DOHH2 (cell line): Measurements from ENCODE around the gene TEX51.

Source experiments
- CTCF ChIP-seq: fragments of 200-600 bp; sonication (generic); IDR thresholded peaks from one replicate; pipeline ENCODE4 v1.5.1; 2014; ENCODE audit warnings: antibody characterized with exemption, mild to moderate bottlenecking, low read depth, low read length; ENCODE audit not compliant: poor library complexity, severe bottlenecking
- EZH2phosphoT487 ChIP-seq: fragments of 200-600 bp; sonication (generic); IDR thresholded peaks from 2 replicates; pipeline ENCODE4 v1.6.1; 2017; ENCODE audit warnings: borderline replicate concordance, mild to moderate bottlenecking, antibody characterized with exemption, low read length, moderate library complexity, mixed read lengths

GRCh38 chr2:126860385-126860784 is 38.3 kb upstream of the TEX51 start:
- no peak for TF ChIP-seq CTCF
- TF ChIP-seq EZH2phosphoT487: no peak
